HG03439 (cell line): Measurements from ENCODE around the gene PTPRE.

Source experiments
- ATAC-seq: cut with Tn5 transposase; IDR thresholded peaks from one replicate; pipeline ENCODE4 v1.9.1; 2021; ENCODE audit warnings: mild to moderate bottlenecking, moderate library complexity; ENCODE audit not compliant: unreplicated experiment

The PTPRE gene

GRCh38 chr10:127923646-127924045 lies 16.7 kb downstream of the PTPRE start:
- ATAC-seq: no peak

DNA sequence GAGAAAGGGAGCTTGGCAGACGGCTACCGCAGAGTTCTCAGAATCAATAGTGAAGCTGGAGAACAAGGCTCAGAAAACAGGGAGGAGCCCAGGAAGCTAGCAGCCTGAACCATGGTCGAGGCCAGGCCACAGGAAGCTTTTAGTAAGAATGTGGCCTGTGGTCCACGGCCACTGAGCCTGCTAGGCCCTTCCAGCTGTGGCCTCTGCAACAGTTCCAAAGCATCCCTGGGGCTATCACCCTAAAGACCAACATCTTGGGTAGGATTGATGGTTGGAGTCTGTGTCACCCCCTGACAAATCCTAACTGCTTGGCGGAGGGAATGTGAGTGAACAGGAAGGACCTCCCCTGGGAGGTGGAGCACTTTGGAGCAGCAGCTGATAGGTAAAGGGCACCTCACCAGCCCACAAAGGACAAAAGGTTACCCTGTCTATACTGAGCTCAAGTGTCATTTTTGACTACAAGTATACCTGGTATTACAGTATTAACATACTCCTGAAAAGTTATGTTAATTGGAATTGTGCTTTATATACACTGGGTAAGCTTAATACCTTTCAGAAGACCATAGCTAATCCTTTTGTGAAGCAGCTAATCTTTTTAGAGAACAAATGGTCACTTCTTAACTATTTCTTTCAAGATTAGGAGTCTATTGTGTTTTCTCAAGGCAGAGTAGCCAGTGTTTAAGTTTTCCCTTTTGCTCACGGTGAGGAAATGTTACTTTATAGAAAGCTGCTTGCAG lies 18.7 kb downstream of the PTPRE start:
- no peak for ATAC-seq

DNA sequence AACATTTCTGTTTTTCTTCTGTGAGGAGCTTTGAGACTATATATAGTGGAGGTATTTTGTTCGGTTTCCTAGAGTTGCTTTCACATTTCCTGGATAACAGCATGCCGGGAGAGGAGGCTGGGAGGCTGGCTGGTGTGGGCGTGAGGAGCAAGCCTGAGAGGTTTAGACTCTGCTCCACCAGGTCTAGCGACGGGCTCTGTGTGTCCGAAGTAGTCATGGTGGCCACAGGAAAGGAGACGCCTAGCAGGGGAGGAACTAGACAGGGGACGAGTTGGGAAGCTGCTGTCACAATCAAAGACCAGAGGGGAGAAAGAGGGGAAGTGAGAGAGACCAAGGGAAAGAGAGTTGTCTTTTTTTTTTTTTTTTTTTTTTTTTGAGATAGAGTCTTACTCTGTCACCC lies 19.6 kb downstream of the PTPRE start:
- no peak for ATAC-seq

DNA sequence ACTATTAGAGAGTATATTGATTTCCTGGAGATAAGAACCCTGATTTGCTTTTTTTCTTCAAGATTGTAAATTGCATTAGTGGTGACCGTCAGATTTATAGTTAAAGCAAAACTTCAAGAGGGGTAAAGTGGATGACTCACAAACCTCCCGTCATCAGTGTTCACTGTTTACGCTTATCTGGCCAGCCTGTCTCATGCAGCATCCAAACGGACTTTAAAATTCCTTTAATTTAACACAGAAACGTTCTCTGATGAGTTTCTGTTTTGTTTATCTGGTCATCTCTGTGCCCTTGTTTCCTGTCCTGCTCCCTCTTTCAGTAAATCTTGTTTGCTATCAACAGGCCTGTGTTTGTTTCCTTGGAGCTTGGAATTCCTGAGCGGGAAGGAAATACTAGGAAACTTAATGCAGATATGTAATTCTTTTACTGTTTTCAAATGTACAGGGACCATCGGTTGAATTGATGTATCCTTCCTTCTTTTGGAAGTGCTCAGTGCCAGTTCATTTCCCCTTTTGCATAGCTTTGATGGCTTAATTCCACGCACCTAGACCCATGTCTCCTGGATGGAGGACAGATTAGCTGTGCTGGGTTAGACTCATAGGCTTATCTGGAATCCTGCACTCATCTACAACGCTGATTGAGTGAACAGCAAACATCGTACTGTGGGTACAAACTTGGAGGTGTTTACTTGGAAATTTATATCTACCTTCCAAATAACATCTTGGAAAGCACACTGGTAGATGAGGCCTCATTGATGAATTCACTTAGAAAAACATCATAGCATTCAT lies 21.3 kb downstream of the PTPRE start:
- no peak for ATAC-seq

DNA sequence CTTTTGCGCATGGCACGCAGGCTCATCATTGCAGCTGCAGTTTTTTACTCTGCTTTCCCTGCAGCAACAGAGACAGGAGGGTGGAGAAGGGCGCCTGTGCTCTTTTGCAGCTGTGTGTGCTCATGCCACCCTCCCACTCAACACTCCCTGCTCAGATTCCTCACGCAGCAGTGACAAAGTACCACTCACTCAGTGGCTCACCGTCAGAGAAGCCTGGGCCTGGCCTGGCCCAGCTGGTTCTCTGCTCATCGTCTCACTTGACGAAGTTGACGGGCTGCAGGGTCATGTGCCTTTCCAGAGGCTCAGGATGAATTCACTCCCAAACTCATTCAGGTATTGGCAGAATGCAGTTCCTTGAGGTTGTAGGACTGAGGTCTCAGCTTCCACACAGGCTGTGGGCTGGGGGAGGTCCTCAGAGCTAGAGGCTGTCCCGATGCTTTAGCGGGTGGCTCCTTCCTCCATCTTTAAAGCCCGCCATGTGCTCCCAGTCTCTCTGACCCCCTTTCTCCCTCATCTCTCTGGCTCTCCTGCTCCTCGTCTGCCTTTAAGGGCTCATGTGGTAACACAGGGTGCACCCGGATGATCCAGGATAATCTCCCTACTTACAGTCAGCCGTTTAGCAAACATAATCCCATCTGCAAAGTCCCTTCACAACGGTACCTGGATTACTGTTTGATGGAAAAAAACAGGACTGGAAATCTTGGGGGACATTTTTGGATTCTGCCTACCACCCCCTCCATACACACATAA lies 25.8 kb downstream of the PTPRE start:
- ATAC-seq: no peak

DNA sequence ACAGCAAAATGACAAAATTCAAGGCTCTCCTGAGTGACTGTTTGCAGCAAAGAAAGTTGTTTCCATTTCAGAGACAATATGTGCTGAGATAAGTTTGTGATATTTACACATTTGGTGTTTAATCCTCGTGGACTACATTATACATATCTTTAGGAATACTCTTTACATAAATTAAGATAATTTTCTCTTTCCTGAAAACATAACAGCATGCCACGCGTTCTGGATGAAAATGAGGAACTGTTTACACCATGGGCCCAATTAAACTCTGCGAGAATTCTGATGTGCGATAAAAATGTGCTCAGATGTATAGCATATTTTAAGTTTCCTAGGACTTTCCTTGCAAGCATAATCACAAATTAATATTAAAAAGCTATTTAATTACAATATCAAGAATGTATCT lies 26.4 kb downstream of the PTPRE start:
- ATAC-seq: no peak

DNA sequence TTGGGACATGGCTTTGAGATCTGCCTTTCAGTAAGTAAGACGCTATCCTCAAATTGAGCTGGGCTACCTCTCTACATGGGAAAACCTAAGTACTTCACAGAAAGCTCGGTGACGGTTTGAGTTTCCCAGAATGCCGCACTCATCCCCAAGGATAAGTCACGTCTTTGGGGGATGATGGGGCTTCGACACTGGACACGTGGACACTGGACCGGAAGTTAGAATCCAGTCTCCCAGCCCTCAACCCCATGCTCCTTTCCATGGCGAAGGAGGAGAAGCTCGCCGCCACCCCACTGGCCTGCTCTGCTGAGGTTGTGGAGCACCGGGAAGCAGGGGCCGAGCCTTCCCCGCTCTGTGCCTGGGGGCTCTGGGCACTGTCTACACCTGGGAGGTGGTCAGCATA lies 27.5 kb downstream of the PTPRE start:
- no peak for ATAC-seq

DNA sequence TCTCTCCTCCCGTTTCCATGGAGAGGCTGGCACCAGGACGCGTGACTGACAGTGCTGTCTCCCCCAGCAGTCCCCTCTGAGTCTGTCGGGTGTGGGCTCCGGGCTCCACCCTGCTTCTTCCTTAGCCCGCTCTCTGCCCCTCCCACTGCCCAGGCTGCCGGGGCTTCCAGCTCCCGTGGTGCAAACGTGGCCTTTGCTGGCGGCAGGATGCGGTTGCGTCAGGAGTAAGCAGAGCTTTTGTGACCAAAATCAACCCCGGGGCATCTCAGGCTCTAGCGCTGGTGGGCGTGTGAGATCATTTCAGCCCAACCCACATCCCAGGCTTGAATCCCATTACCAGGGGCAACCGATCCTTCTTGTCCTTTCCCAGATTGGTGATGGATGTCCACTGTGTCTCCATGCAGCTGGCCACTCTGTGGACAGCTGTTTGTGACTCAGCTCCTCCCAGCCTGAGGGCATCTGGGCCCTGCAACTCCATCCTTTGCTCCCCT lies 28.2 kb downstream of the PTPRE start:
- ATAC-seq: no peak

DNA sequence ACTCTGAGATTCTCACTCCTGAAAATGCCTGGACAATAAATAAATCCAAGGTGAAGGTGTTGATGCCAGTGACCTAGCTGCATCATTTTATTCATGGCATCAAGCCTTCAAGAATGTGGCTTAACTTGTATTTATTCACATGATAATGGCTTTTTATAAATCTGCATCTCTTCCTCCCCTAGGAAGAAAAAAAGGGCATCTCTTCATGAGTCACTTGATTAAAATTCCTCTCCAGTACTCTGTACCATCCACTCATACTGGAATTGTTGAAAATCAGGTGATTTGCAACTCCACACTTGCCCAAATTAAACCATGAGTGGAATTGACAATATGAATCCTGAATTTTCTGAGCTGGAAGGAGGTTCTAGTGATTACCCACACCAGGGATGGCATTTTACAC lies 30.2 kb downstream of the PTPRE start:
- ATAC-seq: no peak

DNA sequence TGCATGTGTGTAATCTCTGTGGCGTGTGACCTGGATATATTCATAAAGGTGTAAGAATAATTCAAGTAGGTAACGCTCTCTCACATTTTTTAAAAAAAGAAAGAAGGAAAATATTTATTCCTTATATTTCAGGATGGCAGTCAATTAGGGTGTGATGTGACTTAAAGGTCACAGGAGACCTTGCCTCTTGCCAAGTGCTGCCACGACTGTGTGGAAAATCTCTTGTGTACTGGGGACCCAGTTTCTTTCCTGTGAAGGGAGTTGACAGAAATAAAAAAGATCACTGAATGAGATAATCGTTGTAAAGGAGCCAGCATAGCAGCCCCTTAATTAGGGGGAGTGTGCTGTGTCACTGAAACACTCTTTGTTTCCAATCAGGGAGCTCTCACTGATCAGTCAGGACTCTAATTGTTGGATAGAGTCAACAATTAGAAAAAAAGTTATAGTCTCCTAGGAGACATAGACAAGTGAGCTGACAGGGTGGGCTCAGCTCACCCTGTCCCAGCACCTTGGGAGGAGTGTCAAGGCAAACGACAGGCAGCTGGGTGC lies 31.1 kb downstream of the PTPRE start:
- no peak for ATAC-seq

DNA sequence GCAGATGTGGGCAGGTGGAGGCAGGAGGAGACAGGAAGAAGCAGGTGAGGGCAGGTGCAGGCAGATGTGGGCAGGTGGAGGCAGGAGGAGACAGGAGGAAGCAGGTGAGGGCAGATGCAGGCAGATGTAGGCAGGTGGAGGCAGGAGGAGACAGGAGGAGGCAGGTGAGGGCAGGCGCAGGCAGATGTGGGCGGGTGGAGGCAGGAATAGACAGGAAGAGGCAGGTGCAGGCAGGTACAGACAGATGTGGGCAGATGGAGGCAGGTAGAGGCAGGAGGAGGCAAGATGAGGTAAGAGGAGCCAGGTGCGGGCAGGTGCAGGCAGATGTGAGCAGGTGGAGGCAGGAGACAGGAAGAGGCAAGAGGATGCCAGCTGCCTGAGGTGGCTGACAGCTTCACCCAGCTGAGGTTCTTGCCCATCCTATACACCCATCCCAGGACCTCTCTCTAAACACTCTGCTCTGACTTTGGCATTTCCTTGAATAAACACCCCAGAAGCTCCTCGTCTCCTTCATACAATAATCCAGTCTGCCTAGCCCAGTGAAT lies 33.0 kb downstream of the PTPRE start:
- ATAC-seq: no peak

GRCh38 chr10:127940866-127941640 lies 34.1 kb downstream of the PTPRE start:
- ATAC-seq: no peak

- no peak for ATAC-seq
These were observed 35.9 kb downstream of the PTPRE start for GRCh38 chr10:127942811-127943210.

DNA sequence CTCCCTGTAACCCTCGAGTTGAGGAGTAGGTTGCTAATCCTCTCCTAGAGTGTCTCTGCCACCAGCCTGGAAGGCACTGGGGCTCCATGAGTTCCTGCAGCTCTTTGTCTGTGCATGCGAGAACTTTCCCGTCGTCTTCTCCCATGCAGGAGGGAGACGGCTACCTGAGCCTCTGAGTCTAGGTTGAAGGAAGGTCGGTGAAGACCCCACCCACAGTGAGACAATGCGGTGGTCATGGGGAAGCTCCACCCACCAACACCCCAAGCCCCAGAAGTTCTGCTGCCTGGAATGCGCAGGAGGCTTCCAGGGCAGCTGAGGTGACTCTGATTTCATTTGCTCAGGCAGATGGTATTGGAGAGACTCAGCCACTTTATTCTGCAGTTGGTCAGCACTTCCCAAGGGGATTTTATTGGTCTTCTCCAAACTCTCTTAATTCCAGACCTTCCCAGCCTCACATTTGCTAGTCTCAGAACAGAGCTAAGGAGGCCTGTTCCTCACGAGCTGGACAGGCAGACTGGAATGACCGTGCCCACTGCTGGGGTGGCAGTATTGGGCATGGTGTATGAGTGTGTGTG lies 36.5 kb downstream of the PTPRE start:
- ATAC-seq: no peak

DNA sequence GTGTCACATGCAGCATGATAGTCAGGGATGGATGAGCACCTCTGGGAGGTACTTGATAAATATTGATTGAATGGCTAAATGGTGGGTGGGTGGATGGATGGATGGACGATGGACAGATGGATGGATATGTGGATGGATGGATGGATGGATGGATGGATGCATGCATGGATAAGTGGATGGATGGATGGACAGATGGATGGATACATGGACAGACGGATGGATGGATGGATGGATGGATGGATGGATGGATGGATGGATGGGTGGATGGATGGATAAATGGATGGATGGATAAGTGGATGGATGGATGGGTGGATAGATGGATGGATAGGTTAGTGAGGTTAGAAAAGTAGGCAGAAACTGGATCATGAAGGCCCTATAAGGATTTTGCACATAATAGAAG lies 37.4 kb downstream of the PTPRE start:
- ATAC-seq: no peak

- no peak for ATAC-seq
These were observed 38.4 kb downstream of the PTPRE start for GRCh38 chr10:127945341-127945758.

- ATAC-seq: no peak
These were observed 39.2 kb downstream of the PTPRE start for GRCh38 chr10:127945948-127946711.

- ATAC-seq: no peak
These were observed 40.3 kb downstream of the PTPRE start for GRCh38 chr10:127947211-127947610.

DNA sequence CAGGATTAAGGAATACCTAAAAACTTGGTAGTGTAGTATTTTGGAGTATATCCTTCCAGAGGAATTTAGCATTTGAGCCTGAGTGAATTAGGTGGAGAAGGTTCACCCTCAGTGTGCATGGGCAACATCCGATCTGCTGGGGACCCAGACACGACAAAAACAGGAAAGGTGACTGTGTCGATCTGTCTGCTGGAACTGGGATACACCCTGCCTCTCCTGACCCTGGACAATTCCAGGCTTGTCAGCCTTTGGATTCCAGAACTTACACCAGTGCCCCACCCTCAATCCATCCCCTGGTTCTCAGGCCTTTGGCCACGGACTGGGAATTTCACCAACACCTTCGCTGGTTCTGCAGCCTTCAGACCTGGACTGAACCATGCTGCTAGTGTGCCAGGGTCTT lies 41.9 kb downstream of the PTPRE start:
- no peak for ATAC-seq
